Right atrium auricular region (tissue), 2 donors: Measurements from ENCODE around the gene TENM4. TPM values are rescaled to one million over a fixed set of nuclear protein-coding genes. Genes with fewer than 3 reads are reported as not detected.

Source experiments
- DNase-seq: peaks from one replicate; pipeline ENCODE4 v3.0.0-alpha.2; 2019; ENCODE audit warnings: low spot score
- H3K27ac ChIP-seq, 2 donors: fragments of 200-600 bp; sonication (generic); 1 replicate in 1 of 2; 2 replicates in 1 of 2; pipeline ENCODE4 v1.5.1; 2016 to 2019
- H3K27me3 ChIP-seq, 2 donors: fragments of 200-600 bp; sonication (generic); one replicate each; pipeline versions ENCODE4 v1.5.1 to v1.6.0; 2017 to 2019
- H3K36me3 ChIP-seq: fragments of 200-600 bp; sonication (generic); one replicate; pipeline ENCODE4 v1.5.1; 2016
- H3K4me1 ChIP-seq, 2 donors: fragments of 200-600 bp; sonication (generic); one replicate each; pipeline versions ENCODE4 v1.5.1 to v1.6.0; 2017 to 2019
- H3K4me3 ChIP-seq, 2 donors: fragments of 200-600 bp; sonication (generic); 1 replicate in 1 of 2; 2 replicates in 1 of 2; pipeline ENCODE4 v1.5.1; 2017 to 2019; ENCODE audit warnings: mild to moderate bottlenecking in 1 of 2, moderate library complexity in 1 of 2
- H3K9me3 ChIP-seq, 2 donors: fragments of 200-600 bp; sonication (generic); one replicate each; pipeline ENCODE4 v1.5.1; 2019
- CTCF ChIP-seq, 2 donors: fragments of 200-600 bp; sonication (generic); IDR thresholded peaks; one replicate each; pipeline ENCODE4 v1.5.1; 2019; ENCODE audit warnings: antibody characterized with exemption in 2 of 2
- total RNA-seq, 2 donors: library from RNA; depleted of rRNA; stranded (reverse); fragments of >200 nt; gene quantifications; one replicate each; pipeline ENCODE4 v1.1.0, GENCODE V29; 2016

The TENM4 gene
- total RNA-seq, 2 donors from 2014 or later: 0.30 to 0.98 TPM

GRCh38 chr11:78975081-78975480 lies 465.7 kb downstream of the TENM4 start:
- Histone ChIP-seq H3K27ac (no peak overlapping the region), H3K36me3 (no peaks in the 10 kb centered on the region), H3K9me3 (no peaks in the 10 kb centered on the region), H3K27me3 (no peaks in the 10 kb centered on the region), H3K4me3 (no peak overlapping the region), H3K4me1 (no peaks in the 10 kb centered on the region)
- no peak for DNase-seq
- no peak for TF ChIP-seq CTCF (IDR thresholded peaks at IDR 0.05)

- H3K4me1 ChIP-seq: no peaks in the 10 kb centered on the region
- no peak for TF ChIP-seq CTCF (IDR thresholded peaks at IDR 0.05)
- H3K27me3 ChIP-seq: no peaks in the 10 kb centered on the region
- no peak overlapping the region for H3K27ac ChIP-seq
- H3K36me3 ChIP-seq: no peaks in the 10 kb centered on the region
- H3K4me3 ChIP-seq: no peak overlapping the region
- no peak for DNase-seq
- no peaks in the 10 kb centered on the region for H3K9me3 ChIP-seq
These were observed 467.0 kb downstream of the TENM4 start for GRCh38 chr11:78973876-78974275.

- Histone ChIP-seq H3K27ac (no peak overlapping the region), H3K4me3 (no peak overlapping the region), H3K27me3 (no peaks in the 10 kb centered on the region), H3K9me3 (no peaks in the 10 kb centered on the region), H3K4me1 (no peaks in the 10 kb centered on the region), H3K36me3 (no peaks in the 10 kb centered on the region)
- TF ChIP-seq CTCF (IDR thresholded peaks at IDR 0.05): no peak
- no peak for DNase-seq
These were observed 468.2 kb downstream of the TENM4 start for GRCh38 chr11:78972590-78972989.

- DNase-seq: no peak
- Histone ChIP-seq H3K4me3 (no peak overlapping the region), H3K36me3 (no peaks in the 10 kb centered on the region), H3K9me3 (no peaks in the 10 kb centered on the region), H3K4me1 (no peaks in the 10 kb centered on the region), H3K27me3 (no peaks in the 10 kb centered on the region), H3K27ac (no peak overlapping the region)
- no peak for TF ChIP-seq CTCF (IDR thresholded peaks at IDR 0.05)
These were observed 468.7 kb downstream of the TENM4 start for GRCh38 chr11:78972177-78972576.

- H3K27me3 ChIP-seq: no peaks in the 10 kb centered on the region
- no peaks in the 10 kb centered on the region for H3K9me3 ChIP-seq
- no peak for DNase-seq
- no peaks in the 10 kb centered on the region for H3K36me3 ChIP-seq
- H3K27ac ChIP-seq: no peak overlapping the region
- no peak overlapping the region for H3K4me3 ChIP-seq
- no peak for TF ChIP-seq CTCF (IDR thresholded peaks at IDR 0.05)
- no peaks in the 10 kb centered on the region for H3K4me1 ChIP-seq
These were observed 473.0 kb downstream of the TENM4 start for GRCh38 chr11:78967811-78968210.

- H3K4me1 ChIP-seq: peaks cover 0 to 11% of the 10 kb centered on the region in 2 donors
- H3K36me3 ChIP-seq: no peaks in the 10 kb centered on the region
- H3K4me3 ChIP-seq: no peak overlapping the region
- H3K27me3 ChIP-seq: no peaks in the 10 kb centered on the region
- no peak for DNase-seq
- no peaks in the 10 kb centered on the region for H3K9me3 ChIP-seq
- H3K27ac ChIP-seq: no peak overlapping the region
- no peak for TF ChIP-seq CTCF (IDR thresholded peaks at IDR 0.05)
These were observed 475.4 kb downstream of the TENM4 start for GRCh38 chr11:78965432-78965831.
